GM19239 (cell line): ENCODE results near the gene PBLD.
A peak's percentile ranks its signal among the peaks of the same experiment; 100 is the strongest.
"Not testable (repeated sequence)": the region's sequence is repeated elsewhere in the genome, so short reads cannot be mapped to it uniquely, and the experiment has no call there.

ENCODE experiments used
- DNase-seq: peaks from one replicate; pipeline ENCODE4 v3.0.0; 2011; ENCODE audit warnings: low spot score; ENCODE audit not compliant: insufficient read length
- FAIRE-seq: peaks from 2 replicates; lab custom pipeline; 2011; peaks lifted over from hg19 to GRCh38; lab: Jason Lieb, UNC

PBLD gene

GRCh38 chr10:68331455-68332258 lies 1.1 kb downstream of the PBLD start, which contains the start of gene HNRNPH3:
Gene HNRNPH3, plus strand, starts transcription at chr10:68332064. Its CDS starts 5,158 bp downstream, at chr10:68337222.
- DNase-seq, result peak; percentile 74
- FAIRE-seq, result peak; percentile 93

- FAIRE-seq (no peak), DNase-seq (no peak)
Measured at GRCh38 chr10:68330852-68331454, 1.8 kb downstream of the PBLD start.

GRCh38 chr10:68329506-68329861 lies 3.2 kb downstream of the PBLD start:
- DNase-seq (no peak), FAIRE-seq (no peak)

GRCh38 chr10:68327889-68328786 lies 4.6 kb downstream of the PBLD start:
- FAIRE-seq (no peak), DNase-seq (no peak)

- FAIRE-seq, DNase-seq: not testable (repeated sequence)
Measured at GRCh38 chr10:68324396-68324795, 8.3 kb downstream of the PBLD start.

- FAIRE-seq, result no peak
- DNase-seq, result no peak
Measured at GRCh38 chr10:68318331-68319059, 14.2 kb downstream of the PBLD start.

- DNase-seq, result no peak
- no peak for FAIRE-seq
Measured at GRCh38 chr10:68315582-68315981, 17.1 kb downstream of the PBLD start.

GRCh38 chr10:68314930-68315329 lies 17.8 kb downstream of the PBLD start:
- DNase-seq, FAIRE-seq: not testable (repeated sequence)

GRCh38 chr10:68310531-68310930 lies 22.2 kb downstream of the PBLD start:
- no peak for DNase-seq
- no peak for FAIRE-seq

GRCh38 chr10:68305854-68306253 lies 26.9 kb downstream of the PBLD start:
- DNase-seq (no peak), FAIRE-seq (no peak)

- FAIRE-seq, result no peak
Measured at GRCh38 chr10:68303849-68304412, 28.8 kb downstream of the PBLD start.

GRCh38 chr10:68302871-68303270 lies 29.9 kb downstream of the PBLD start:
- FAIRE-seq, result no peak
- no peak for DNase-seq

More at GRCh38 chr10:68303849-68304412, 28.8 kb downstream of the PBLD start:
- no peak for DNase-seq

- FAIRE-seq, result no peak
Measured at GRCh38 chr10:68302503-68302823, 30.3 kb downstream of the PBLD start.

GRCh38 chr10:68301790-68302502 lies 30.8 kb downstream of the PBLD start:
- FAIRE-seq, result peak; percentile 68
- no peak for DNase-seq

More at GRCh38 chr10:68302503-68302823, 30.3 kb downstream of the PBLD start:
- DNase-seq, result no peak

- DNase-seq (no peak), FAIRE-seq (no peak)
Measured at GRCh38 chr10:68301301-68301700, 31.4 kb downstream of the PBLD start.

GRCh38 chr10:68296843-68297663 lies 35.7 kb downstream of the PBLD start:
- DNase-seq, result no peak
- no peak for FAIRE-seq

- no peak for DNase-seq
- FAIRE-seq, result no peak
Measured at GRCh38 chr10:68290736-68291135, 42.0 kb downstream of the PBLD start.

GRCh38 chr10:68288717-68289116 lies 44.0 kb downstream of the PBLD start:
- no peak for FAIRE-seq
- no peak for DNase-seq
